ENCODE results near the gene ENTHD1.

DNA sequence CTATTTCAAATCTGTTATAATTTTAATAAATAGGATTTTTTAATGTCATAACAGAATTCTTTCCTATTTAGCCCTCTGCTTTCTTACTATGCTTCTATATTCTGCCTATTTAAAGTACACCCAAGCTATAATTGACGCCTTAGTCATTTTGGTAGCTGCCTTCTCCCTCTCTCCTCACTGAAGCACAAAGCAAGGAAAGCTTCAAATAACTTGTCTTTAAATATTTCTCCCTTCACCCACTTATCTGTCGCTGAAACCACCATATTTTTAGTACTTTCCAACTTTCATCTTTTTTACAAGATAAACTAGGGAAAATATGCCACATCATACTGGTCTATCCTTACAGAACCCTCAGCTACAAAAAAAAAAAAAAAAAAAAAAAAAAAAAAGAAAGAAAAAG lies 127.9 kb downstream of the ENTHD1 start:
- TF ChIP-seq POLR2A (IDR thresholded peaks at IDR 0.05; ENCODE audit: low read depth, low read length): no peak
- TF ChIP-seq TAF1 (IDR thresholded peaks at IDR 0.05; ENCODE audit: borderline replicate concordance, low read depth, low read length): no peak
